ENCODE data around the gene CLDN24.

Gene CLDN24

DNA sequence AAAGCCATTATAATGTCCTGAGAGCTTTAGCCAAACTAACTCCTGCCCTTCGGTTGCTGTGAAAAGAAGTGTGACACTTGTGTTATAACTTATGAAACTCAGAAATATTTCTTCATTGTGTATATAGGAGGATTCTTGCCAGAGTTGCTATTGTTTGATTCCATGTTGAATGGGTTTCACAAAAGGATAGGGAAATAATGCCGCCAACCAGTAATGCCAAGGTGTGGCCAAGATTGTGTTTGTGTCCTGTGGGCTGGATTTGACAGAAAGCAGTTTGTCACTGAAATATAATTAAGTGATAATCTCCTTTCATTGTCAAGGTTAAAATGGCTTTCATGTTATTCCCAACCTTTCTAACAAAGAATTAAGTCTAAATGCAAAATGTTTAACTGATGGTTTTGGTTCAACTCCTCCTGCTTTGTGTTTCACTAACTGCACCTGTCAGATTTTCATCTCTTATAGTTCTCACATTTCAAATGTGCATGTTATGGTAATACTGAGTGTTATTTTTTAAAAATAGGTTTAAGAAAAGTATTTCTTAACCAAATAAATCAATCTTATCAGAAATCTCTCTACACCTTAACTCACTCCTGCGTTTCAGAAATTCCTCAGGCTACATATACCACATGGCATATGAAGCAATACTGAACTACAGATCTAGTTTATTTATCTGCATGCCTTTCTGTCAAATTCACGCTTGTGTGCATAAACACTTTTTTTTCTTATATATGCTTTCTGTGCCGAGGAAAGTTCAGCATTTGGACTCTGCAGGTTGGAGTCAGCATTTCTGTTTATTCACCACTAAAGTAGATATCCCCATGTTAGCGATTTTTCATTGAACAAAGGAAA, 1.8 kb downstream of the CLDN24 start, which contains the start of gene CLDN22:
TSS of gene CLDN22 (minus strand) at position 66 of the 849 bp plus-strand sequence. CDS start at position 8, 58 bp downstream.
- DNase-seq = no peak

DNA sequence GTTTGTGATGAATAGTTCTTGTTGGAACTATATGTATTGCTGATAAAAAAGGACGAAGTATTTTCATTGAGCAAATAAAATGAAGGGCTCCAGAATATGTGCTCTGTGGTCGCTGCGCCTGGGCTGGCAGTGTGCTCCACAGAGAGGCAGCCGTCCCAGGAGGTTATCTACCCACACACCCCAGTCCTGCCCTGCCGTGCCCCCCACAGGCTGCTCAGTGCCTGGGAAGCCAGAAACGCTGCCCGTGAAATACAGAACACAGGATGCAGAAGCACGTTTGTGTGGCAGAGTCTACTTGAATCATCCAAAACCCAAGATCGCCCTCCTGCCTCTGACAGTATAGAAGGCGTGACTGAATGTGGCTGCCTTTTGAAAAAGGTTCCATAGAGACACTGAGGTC, 3.6 kb downstream of the CLDN24 start:
- DNase-seq = no peak

DNA sequence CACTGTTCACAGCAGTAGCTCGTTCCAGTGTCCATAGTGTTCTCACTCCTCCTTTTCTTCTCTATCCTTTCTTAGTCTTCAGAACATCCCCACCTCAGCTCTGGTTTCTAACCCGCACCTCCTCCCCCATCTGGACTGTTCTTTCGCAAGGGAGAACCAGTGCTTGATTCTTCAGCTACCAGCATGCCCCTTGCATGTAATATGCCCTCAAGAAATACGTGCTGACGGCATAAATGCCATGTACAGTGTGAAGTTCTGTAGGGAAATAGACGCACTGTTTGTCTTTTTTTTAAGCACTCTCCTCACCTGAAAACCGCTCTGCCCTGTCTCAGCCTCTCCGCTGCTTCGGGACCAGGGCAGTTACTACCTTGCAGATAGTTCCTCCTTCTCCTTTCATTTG, 7.4 kb downstream of the CLDN24 start:
- DNase-seq = no peak

DNA sequence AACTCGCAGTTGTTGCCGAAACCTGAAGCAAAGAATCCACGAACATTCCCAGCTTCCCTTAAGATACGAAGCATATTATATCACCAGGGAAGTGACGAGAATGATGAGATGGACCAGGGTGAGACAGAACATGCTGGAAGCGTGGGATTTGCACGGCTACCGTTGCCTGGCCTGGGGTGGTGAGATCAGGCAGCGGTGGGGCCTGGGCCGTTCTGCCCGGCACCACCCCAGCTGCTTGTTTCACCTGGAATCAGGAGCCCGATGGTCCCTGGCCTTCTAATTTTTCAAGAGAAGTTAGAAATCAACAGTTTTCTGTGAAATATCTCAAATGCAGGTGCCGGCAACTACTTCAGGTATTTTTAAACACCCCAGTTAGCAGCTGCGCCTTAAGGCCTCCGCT, 7.9 kb downstream of the CLDN24 start:
- DNase-seq = no peak

DNA sequence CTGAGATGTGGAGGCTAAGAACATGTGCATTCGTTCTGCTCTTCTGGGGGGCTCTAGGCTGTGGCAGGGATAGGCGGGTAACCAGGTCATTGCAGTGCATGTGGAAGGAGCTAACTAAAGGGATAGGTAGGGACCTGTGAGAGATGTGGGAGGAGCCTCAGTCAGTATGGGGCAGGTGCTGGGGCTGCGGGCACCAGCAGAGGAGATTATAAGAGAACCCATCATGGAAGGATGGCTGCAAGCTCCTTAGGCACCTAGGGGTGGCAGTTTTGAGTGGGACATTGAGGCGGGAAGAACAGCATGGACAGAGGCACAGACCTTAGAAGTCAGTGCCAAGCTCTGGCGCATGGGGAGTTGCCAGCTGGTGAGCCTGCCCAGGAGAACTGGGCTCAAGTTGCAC, 9.4 kb downstream of the CLDN24 start:
- no peak for DNase-seq

DNA sequence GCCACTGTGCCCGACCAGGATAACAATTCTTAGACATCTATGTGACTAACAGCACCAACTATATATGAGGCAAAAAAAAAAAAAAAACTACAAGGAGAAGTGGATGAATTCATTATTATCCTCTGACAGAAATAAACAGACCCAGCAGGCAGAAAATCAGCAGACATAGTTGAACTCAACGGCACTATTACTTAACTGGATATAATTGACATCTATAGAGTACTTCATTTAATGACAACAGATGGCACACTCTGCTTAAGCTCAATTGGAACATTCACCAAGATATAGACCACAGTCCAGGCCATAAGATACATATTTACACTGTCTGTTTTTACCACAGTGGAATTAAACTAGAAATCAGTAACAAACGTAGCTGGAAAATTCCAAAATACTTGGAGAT, 15.4 kb downstream of the CLDN24 start:
- no peak for DNase-seq

DNA sequence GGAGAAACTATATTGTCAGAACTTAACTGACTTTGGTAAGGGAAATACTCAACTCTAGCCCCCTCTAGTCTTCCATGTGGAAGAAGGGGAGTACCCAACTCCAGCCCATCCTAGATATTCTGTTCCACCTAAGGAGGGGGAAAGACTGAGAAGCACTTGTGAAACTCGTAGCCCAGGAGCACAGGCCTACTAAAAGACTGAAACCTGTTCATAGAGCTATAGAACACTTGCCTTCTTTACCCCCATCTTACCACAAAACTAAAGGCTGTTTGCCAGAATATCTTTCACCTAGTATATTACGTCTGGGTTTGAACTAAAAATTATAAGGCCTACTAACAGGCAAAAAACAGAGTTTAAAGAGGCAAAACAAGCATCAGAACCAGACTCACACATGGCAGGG, 17.7 kb downstream of the CLDN24 start:
- DNase-seq = no peak

DNA sequence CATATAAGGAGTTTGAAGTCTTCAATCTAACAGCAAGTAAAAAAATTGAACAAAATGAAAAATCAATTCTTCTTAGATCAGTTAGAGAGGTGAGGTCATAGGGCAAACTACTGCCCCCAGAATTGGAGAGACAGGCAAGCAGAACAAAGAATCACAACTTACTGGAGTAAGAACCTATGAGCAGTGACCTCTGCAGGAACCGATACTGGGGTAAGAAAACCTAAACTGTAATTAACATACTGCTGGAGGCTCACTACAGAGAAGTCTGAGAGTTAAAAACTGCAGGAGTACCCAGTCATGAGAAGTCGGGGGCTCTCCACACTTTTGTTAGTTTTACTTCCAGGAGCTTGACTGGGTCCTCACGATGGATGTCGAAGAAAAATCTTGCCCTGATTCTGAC, 18.2 kb downstream of the CLDN24 start:
- no peak for DNase-seq

DNA sequence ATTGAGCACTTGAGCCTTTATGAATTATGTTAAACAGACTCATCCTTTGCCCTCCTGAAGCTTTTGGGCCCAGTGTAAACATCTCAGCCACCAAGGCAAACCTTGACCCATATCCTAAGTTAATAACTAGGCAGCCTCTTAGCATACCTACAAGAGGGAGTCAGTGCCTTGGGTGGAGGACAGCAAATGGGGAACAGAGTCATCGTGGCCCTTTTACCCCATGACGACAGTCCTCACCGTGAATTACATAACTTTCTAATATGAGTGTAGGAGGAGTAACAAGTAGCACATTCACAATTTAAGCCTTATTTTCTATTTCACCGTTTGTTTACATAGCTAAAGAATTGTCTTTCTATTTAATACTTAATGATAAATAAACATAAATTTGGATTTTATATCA, 18.9 kb downstream of the CLDN24 start:
- no peak for DNase-seq

DNA sequence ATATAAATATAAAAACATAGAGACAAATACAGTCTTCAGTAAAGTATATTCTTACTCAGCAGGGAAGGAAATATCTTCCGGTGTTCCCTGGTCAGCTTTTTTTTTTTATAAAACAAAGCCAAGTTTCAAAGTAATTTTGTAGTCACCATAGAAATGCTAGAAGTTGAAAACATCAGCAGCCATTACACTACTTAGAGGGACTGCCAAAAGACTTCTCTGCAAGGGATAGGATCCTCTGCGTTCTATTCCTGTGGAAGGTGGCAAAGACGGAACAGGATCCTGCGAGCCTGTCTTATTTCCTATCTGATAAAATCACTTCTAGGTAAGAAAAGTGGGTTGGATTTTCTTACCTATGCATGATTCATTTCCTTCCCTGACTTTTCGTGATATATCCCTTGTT, 21.6 kb downstream of the CLDN24 start:
- no peak for DNase-seq

DNA sequence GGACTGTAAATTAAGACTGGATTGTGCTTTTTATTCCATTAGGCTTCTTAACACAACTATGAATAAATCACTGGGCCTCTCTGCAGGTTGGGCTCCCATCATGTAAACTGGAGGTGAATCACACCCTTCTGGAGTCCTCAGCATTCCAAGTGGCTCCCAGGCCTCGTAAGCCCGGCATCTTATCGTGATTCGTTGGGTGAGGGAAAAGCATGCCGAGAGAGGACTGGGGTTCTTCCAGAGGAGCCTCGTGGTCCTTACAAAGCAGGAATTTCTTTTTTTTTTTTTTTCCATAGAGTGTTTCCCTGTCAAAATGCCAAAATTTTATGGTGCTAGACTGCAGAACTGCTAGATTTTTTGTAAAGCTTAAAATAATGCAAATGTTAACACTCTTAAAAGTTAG, 22.2 kb downstream of the CLDN24 start:
- DNase-seq = no peak

DNA sequence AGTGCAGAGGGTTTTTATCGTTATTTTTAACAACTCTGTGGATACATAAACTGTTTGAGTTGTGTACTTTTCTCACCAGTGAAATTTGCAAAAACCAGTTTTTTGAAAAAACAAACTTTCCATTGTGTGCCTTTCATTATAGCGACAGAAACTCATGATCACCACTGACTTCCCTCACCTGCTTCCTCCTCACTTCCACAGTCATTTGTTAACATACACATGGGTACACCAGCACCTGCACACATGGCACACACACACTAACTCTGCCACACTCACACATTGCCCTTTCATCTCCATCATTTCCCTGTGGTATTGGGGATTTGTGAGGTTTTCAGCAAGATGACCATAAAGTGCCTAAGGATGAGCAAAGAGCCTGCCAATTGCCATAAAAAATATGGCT, 22.8 kb downstream of the CLDN24 start:
- no peak for DNase-seq

DNA sequence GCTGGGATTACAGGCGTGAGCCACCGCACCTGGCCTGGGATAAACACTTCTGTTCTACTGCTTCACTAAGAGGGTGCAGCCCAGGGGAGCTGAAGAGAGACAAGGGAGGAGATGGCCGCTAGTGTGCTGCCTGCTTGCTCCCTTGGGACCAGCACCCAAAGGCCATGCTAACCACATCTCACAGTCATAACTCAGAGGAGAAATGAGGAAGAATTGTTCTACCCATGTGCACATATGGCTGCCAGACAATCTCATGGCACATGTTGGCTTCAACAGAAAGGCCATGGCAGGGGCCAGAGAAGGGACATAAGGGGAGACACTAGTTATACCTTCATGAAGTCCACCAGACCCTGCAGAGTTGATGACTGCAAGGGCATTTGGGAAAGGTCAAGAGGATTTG, 24.6 kb downstream of the CLDN24 start:
- DNase-seq = no peak

DNA sequence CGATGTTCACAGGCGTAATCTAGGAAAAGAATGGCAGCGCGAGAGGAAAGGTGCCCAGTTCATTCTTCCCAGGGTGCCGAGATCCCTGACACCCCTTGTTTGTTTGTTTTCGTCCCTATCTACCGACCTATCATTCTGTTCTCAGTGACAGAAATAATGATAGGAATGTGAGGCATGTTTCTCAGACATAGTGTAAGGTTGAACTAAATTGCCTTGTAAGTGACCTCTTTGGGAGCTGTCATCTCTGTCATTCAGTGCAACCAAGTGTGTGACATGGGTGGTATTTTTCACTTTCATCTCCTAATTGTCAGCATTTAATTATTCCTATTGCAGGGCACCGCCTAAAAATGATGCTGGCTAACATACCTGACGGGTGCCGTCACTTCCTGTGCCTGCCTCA, 26.5 kb downstream of the CLDN24 start:
- no peak for DNase-seq

DNA sequence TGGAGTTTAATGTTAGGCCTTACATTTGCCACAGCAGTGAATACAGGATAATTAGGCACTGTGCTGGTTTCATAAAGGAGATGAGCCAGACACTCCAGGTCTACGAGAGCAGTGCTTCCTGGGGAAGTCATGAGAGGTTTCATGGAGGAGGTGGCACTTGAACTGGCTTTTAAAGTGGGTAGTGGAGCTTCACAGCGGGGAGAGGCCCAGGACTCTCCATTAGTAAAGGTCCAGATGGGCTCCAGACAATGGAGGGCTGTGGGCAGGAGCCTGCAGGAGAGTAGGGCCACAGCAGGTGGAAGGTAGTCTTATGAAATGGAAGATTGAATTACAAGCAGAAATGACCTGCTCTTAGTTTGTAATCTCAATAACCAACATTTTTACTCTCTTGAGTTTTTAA, 31.2 kb downstream of the CLDN24 start:
- no peak for DNase-seq

DNA sequence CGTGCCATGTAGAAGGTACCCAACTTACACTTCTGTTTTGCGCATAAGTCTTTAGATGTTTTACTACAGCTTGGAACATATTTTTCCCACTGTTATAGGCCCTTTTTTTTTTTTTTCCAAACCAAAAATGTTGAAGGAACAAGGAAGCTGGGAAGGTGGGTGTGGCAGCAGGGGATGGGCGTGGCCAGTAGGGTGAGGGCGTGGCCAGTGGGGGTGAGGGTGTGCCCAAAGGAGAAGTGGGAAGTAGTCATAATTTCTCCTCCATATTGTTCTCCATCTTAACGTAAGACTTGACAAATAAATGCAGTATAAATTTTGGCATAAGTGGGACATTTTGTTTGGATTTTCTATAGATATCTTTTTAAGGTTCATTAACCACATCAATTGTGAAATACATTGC, 32.5 kb downstream of the CLDN24 start:
- DNase-seq = no peak

DNA sequence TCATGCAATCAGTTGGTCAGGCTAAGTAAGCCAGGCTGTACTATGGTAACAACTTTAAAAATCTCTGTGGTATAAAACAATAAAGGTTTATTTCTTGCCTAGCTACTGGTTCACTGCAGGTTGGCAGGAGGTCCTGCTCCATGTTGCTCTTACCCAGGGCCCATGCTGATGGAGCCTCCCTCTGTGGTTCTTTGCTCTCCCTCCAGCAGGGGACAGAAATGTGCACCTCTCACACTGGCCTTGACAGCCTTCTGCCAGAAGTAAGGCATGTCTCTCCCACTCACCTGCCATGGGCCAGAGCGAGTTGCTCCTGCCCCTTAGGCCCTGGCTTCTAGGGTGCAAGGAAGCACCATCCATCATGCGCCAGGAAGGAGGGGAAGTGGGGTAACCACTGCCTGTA, 33.3 kb downstream of the CLDN24 start:
- DNase-seq = no peak

DNA sequence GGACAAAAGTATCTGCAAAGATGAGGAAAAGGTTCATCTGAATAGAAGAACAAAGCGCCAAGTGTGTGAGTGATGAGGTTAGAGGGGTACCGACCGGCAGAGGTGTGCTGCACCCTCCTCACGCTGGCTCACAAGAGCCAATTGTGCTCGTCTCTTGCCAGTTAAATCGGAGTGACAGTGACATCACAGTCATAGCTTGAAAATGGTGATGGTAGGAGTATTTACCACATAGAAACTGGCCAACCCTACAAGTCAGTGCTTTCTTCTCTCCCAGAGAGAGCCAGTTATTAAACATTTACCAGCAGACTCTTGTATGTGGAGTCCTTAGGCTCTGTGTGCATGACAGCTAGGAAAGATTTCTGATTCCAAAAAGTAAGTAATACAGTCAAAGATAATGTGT, 34.5 kb downstream of the CLDN24 start:
- no peak for DNase-seq

DNA sequence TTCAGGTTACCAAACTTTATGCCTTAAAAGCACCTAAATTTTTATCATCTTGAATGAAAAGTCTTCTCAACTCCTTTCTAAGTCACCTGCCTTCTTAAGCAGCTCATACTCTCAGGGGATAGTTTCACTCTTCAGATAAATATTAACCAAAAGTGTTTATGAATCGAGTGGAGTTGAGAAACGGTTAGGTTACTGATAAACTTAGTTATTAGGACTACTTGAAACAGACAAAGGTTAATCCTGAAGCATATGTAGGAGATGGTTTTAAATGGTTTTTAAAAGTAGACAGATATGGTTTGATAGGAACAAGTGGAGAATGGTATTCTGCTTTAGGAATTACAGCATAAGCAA, 34.9 kb downstream of the CLDN24 start:
- no peak for DNase-seq

DNA sequence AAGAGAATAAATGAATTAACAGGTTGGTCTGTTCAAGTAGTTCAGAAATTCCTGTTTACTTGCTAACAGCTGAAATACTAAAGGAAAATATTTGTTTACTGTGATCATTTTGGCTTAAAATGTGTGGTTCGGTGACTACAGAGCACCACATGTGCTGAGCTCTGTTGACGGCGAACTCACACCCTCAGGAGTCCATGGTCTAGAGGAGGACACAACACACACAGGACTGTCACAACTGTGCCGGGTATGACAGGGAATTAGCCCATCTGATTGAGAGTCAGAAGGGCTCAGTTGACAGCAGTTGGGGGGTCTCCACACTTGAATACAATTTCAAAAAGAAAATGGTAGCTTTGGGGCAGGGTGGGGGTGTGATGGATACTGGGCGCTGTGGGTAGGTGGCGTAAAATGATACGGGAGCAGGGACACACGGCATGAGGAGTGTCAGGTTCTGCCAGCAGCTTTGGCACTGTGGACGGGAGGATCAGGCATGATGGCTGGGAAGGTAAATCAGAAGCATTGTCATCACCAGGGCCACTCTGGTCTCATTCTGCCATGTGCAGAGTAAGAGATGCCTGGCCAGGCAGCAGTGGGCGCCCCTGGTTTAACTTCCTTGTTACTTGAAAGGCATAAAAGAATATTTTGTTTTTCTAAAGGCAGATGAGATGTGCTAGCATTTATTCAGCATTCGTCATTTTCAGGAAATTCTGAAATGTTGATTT, 35.5 kb downstream of the CLDN24 start:
- no peak for DNase-seq

DNA sequence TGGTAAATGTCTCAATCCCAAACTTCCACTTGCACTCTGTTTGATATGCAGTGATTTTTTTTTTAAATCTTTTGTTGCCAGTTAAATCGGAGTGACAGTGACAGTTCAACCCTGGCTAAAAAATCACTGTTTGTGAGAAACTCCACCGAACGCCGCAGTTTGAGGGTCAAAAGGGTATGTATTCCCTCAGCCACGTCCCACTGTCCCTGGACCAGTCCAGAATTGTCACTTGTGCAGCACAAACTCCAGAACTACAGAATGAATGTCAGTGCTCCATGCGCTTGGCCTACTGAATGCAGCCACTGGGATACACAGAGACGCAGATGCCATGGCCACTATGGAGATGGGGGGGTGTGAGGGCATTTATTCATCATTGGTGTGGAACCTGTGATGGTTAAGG, 36.3 kb downstream of the CLDN24 start:
- no peak for DNase-seq

DNA sequence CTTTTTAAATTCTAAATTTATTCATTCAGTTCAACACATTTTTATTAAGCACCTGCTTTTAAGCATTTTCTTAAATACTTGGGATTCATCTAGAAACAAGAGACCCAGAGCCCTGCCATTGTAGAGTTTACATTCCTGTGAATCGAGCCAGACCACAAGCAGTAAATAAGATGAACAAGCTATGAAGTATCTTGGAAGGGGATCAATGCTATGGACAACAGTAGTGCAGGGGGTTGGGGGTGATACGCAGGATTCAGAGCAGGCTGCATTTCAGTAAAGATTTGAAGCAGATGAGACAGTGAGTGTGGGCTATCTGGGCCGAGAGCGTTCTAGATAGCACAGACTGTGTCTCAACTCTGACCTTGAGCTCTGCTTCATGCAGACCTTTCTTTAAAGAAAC, 37.3 kb downstream of the CLDN24 start:
- DNase-seq = no peak

DNA sequence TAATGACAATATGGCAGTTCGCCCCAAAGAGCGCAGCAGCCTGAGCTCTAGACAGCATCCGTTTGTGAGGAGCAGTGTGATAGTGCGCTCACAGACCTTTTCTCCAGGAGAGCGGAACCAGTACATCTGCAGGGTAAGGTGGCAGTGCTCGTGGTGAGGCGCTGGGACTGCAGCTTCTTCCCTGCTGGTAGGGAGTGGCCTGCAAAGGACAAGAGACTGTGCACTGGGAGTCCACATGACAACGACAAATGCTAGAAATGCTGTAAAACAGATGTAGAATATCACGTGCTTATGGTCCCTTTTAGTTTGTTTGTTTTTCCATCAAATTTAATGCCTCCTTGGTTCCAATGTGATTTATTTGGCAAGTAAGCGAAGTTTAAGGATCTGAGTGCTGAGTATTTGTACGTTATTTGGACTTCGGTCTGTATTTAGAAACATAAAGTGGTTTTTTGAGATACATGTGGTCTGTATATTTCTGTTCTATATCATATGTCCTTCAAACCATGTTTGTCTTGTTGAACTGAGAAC, 37.9 kb downstream of the CLDN24 start:
- DNase-seq = no peak

DNA sequence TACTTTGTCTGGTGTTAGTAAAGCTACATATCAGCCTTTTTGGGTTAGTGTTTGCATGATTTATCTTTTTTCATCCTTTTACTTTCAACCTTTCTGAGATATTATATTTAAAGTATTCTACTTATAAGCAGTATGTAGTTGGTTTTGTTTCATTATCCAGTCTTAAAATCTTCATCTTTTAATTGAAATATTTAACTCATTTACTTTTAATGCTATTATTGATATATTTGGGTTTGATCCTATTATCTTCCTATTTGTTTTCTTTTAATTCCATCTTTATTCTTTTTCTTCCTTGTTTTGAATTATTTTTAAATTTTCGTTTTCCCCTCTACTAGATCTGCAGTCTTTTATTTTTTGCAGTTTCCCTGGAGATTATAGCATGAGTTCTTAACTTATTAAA, 46.1 kb downstream of the CLDN24 start:
- no peak for DNase-seq
